Adrenal gland (tissue), 19 donors: Measurements from ENCODE around the gene GLRX. TPM values are rescaled to one million over a fixed set of nuclear protein-coding genes. Genes with fewer than 3 reads are reported as not detected.
"Not testable (repeated sequence)": the region's sequence is repeated elsewhere in the genome, so short reads cannot be mapped to it uniquely, and the experiment has no call there.

Source experiments
- DNase-seq, 7 donors: peaks; one replicate each; pipeline ENCODE4 v3.0.0-alpha.2; 2019 to 2020
- H3K27ac ChIP-seq, 5 donors: fragments of 200-600 bp; sonication (generic) in 4 of 5; 1 replicate in 3 of 5; 2 replicates in 2 of 5; pipeline versions ENCODE4 v1.5.1 to v1.8.0; 2016 to 2020; ENCODE audit warnings: mild to moderate bottlenecking in 1 of 5
- H3K27me3 ChIP-seq: fragments of 200-600 bp; 2 replicates; pipeline ENCODE4 v1.8.0; 2021
- H3K36me3 ChIP-seq, 2 donors: fragments of 200-600 bp; replicated peaks in 1 of 2; 1 replicate in 1 of 2; 2 replicates in 1 of 2; pipeline versions ENCODE4 v1.5.1 to v1.8.0; 2018 to 2022
- H3K4me1 ChIP-seq, 2 donors: fragments of 200-600 bp; replicated peaks in 1 of 2; 1 replicate in 1 of 2; 2 replicates in 1 of 2; pipeline versions ENCODE4 v1.5.1 to v1.8.0; 2018 to 2021
- H3K4me3 ChIP-seq, 4 donors: fragments of 200-600 bp; sonication (generic) in 3 of 4; one replicate each; pipeline ENCODE4 v1.5.1; 2016 to 2018
- H3K9me3 ChIP-seq, 3 donors: fragments of 200-600 bp; sonication (generic) in 1 of 3; replicated peaks in 1 of 3; 1 replicate in 2 of 3; 2 replicates in 1 of 3; pipeline versions ENCODE4 v1.5.1 to v1.8.0; 2016 to 2021
- POLR2A ChIP-seq, 2 donors: fragments of 450-650 bp; IDR thresholded peaks; one replicate each; pipeline ENCODE4 v1.6.1; 2017; ENCODE audit warnings: antibody characterized with exemption in 2 of 2, mild to moderate bottlenecking in 2 of 2, moderate library complexity in 1 of 2
- WGBS, 4 donors: extraction: QIAGEN DNeasy Blood & Tissue Kit in 2 of 4; methylation state at CpG; one replicate each; pipeline versions ENCODE4 v1.1.5 to v1.1.7; 2013 to 2017; 5-methylcytosine and 5-hydroxymethylcytosine counted together
- intact Hi-C, 2 donors: fragments of 100-400 bp; cut with DNase I; formaldehyde crosslinking; loops; one replicate each; pipeline versions ENCODE4 v1.14.1 to v1.15.0; 2022 to 2023
- long read RNA-seq, 10 donors: library from polyadenylated mRNA in 3 of 10; unstranded in 2 of 10; stranded (forward) in 1 of 10; transcript quantifications; one replicate each; pipeline ENCODE4 v2.0.0 and lab custom pipeline, GENCODE V29; 2021 to 2026
- polyA plus RNA-seq, 3 donors: library from polyadenylated mRNA; stranded (reverse); fragments of 200-250 nt in 2 of 3; fragments of 350-450 nt in 1 of 3; fragmentation: Illumina TruSeq in 1 of 3; extraction: RNeasy Lipid Tissue Mini Kit (QIAGEN cat#74804) in 1 of 3; gene quantifications; one replicate each; pipeline ENCODE4 v1.2.3, GENCODE V29; 2013 to 2014
- total RNA-seq, 9 donors: library from RNA; depleted of rRNA in 4 of 9; stranded (reverse); fragments of >200 nt in 4 of 9; fragments of 120-200 nt in 1 of 9; fragmentation: NEBNext Ultra II Directional in 1 of 9; extraction: Animal tissue kit (Norgen Biotek cat#: 25700) in 1 of 9; gene quantifications; one replicate each; pipeline versions ENCODE4 v1.1.0 to v1.2.4, GENCODE V29; 2013 to 2023
- TF ChIP-seq, protein P1 (sequence below), 6 experiments: fragments of 450-650 bp in 4 of 6; fragments of 200-600 bp in 2 of 6; sonication (generic) in 1 of 6; IDR thresholded peaks; 1 replicate in 5 of 6; 2 replicates in 1 of 6; pipeline versions ENCODE4 v1.5.1 to v1.8.0; 2016 to 2021; ENCODE audit warnings: antibody characterized with exemption in 6 of 6, mild to moderate bottlenecking in 2 of 6, moderate library complexity in 1 of 6
- donor health status: healthy with polysubstance abuse.
- donor health status: Bipolar disorder and iron deficiency.
- donor health status: DM: yes; HTN: yes; CAD: no.
- donor health status: DM: no; HTN: no; CAD: no.
- donor health status: DM: no; HTN: no; CAD: no.
- donor health status: DM: yes; HTN: yes; CAD: no.

The GLRX gene, protein sequence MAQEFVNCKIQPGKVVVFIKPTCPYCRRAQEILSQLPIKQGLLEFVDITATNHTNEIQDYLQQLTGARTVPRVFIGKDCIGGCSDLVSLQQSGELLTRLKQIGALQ
- total RNA-seq (100 to 1,000 TPM in 6 of 9 donors, 10 to 100 TPM in 3; 55.7 to 236 (median 131) TPM), polyA plus RNA-seq (100 to 1,000 TPM in 1 of 3 donors, 10 to 100 TPM in 2; 84.8 to 279 (median 85.2) TPM)
- long read RNA-seq, donor 1, transcript GLRX-201 (3 exons, 1,211 nt), result major isoform, 181 of 217 reads
- long read RNA-seq, donor 1, partial matches to known transcripts, result 24 of 217 reads
- long read RNA-seq, donor 1, other reads (novel, unspliced or antisense), result 5 of 217 reads
- long read RNA-seq, donor 2, transcript GLRX-201 (3 exons, 1,211 nt), result major isoform, 86 of 90 reads
- long read RNA-seq, donor 2, partial matches to known transcripts, result 0 of 90 reads
- long read RNA-seq, donor 2, other reads (novel, unspliced or antisense), result 0 of 90 reads
- long read RNA-seq, donor 3, transcript GLRX-201 (3 exons, 1,211 nt), result major isoform, 131 of 161 reads
- long read RNA-seq, donor 3, partial matches to known transcripts, result 23 of 161 reads
- long read RNA-seq, donor 3, other reads (novel, unspliced or antisense), result 0 of 161 reads
- long read RNA-seq, donor 4, transcript GLRX-201 (3 exons, 1,211 nt), result major isoform, 168 of 176 reads
- long read RNA-seq, donor 4, partial matches to known transcripts, result 1 of 176 reads
- long read RNA-seq, donor 4, other reads (novel, unspliced or antisense), result 4 of 176 reads
- long read RNA-seq, donor 5, transcript GLRX-201 (3 exons, 1,211 nt), result major isoform, 128 of 138 reads
- long read RNA-seq, donor 5, partial matches to known transcripts, result 0 of 138 reads
- long read RNA-seq, donor 5, other reads (novel, unspliced or antisense), result 10 of 138 reads
- long read RNA-seq, donor 6, transcript GLRX-201 (3 exons, 1,211 nt), result major isoform, 99 of 111 reads
- long read RNA-seq, donor 6, partial matches to known transcripts, result 0 of 111 reads
- long read RNA-seq, donor 6, other reads (novel, unspliced or antisense), result 8 of 111 reads
- long read RNA-seq, donor 7, transcript GLRX-201 (3 exons, 1,211 nt), result major isoform, 59 of 91 reads
- long read RNA-seq, donor 7, partial matches to known transcripts, result 28 of 91 reads
- long read RNA-seq, donor 7, other reads (novel, unspliced or antisense), result 0 of 91 reads
- long read RNA-seq, donor 8, transcript GLRX-204 (2 exons, 3,407 nt), result minor isoform, 6 of 178 reads
- long read RNA-seq, donor 8, transcript GLRX-201 (3 exons, 1,211 nt), result major isoform, 103 of 178 reads
- long read RNA-seq, donor 8, partial matches to known transcripts, result 66 of 178 reads
- long read RNA-seq, donor 8, other reads (novel, unspliced or antisense), result 0 of 178 reads
- long read RNA-seq, donor 9, transcript GLRX-201 (3 exons, 1,211 nt), result major isoform, 91 of 641 reads
- long read RNA-seq, donor 9, transcript GLRX-204 (2 exons, 3,407 nt), result minor isoform, 6 of 641 reads
- long read RNA-seq, donor 9, partial matches to known transcripts, result 471 of 641 reads
- long read RNA-seq, donor 9, other reads (novel, unspliced or antisense), result 72 of 641 reads
- long read RNA-seq, donor 10, transcript GLRX-201 (3 exons, 1,211 nt), result major isoform, 32 of 33 reads
- long read RNA-seq, donor 10, partial matches to known transcripts, result 0 of 33 reads
- long read RNA-seq, donor 10, other reads (novel, unspliced or antisense), result 0 of 33 reads

DNA sequence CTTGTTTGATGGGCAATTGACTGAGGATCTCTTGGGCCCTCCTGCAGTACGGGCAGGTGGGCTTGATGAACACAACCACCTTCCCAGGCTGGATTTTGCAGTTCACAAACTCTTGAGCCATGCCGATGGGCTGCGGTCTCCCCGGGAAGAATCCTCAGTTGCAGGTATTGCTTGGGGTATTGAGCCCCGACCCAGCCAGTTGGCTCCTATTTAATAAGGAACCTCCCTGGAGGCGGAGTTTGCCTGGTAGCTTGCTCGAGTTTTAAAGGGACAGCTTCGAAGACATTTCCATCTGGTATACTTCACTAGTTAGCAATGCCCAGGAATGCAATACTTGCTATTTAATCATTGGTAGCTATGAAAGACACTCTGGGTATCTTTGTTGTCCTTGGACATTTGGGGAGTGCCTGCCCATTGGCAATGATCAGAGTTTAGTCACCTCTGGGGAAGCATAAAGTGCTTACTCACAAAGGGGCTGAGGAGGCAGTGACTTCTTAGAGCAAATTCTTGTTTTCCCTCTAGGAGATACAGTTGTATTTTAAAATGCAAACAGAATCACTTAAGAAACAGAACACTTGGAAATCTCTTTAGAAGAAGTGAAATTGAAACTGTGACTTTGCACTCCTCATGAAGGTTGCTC is at the start of gene GLRX:
Gene GLRX, minus strand, starts transcription at position 185 of the 640 bp plus-strand sequence. Its CDS starts 64 bp downstream, at position 121.
- Histone ChIP-seq H3K4me3 (peak within 1 kb of the TSS; percentile 66 to 90 (median 72)), H3K27ac (peak within 1 kb of the TSS; percentile 70 to 97 (median 95)), H3K9me3 (no peaks in the 10 kb centered on the region), H3K27me3 (no peaks in the 10 kb centered on the region), H3K36me3 (no peaks in the 10 kb centered on the region), H3K4me1 (peaks cover 50 to 61% of the 10 kb centered on the region in 2 donors)
- intact Hi-C loops, result no loop called here
- WGBS, 4 donors, result 0 to 2% (median 0%) methylated on average over 6 to 8 of the region's 8 CpGs
- TF ChIP-seq, protein P1, sequence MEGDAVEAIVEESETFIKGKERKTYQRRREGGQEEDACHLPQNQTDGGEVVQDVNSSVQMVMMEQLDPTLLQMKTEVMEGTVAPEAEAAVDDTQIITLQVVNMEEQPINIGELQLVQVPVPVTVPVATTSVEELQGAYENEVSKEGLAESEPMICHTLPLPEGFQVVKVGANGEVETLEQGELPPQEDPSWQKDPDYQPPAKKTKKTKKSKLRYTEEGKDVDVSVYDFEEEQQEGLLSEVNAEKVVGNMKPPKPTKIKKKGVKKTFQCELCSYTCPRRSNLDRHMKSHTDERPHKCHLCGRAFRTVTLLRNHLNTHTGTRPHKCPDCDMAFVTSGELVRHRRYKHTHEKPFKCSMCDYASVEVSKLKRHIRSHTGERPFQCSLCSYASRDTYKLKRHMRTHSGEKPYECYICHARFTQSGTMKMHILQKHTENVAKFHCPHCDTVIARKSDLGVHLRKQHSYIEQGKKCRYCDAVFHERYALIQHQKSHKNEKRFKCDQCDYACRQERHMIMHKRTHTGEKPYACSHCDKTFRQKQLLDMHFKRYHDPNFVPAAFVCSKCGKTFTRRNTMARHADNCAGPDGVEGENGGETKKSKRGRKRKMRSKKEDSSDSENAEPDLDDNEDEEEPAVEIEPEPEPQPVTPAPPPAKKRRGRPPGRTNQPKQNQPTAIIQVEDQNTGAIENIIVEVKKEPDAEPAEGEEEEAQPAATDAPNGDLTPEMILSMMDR (IDR thresholded peaks at IDR 0.05), result no peak
- peak; percentile 79 to 81 for TF ChIP-seq POLR2A (IDR thresholded peaks at IDR 0.05)
- peak; percentile 73 to 88 (median 84) for DNase-seq

DNA sequence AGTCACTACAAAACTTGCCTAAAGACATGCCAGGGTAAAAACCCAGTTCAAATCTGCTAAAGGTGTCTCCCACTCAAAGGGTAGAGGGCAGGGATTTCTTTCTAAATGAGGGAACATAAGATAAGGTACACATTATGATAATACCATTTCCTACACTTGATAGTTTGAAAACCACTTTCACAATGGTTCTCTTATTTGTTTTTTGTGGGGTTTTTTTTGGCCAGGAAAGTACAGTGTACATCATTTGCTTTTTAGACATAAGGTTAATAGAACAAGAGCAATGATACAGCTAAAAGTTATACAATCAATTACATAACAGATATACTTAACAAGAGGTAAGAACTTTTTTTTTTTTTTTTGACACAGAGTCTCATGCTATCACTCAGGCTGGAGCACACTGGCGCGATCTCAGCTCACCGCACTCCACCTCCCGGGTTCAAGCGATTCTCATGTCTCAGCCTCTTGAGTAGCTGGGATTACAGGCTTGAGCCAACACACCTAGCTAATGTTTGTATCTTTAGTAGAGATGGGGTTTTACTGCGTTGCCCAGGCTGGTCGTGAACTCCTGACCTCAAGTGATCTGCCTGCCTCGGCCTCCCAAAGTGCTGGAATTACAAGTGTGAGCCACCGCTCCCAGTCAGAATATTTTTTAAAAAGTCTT is 48.8 kb upstream of the GLRX start:
- Histone ChIP-seq H3K27ac (peak overlapping the region in 1 of 5 donors; percentile 67), H3K9me3 (no peaks in the 10 kb centered on the region), H3K27me3 (no peaks in the 10 kb centered on the region), H3K36me3 (no peaks in the 10 kb centered on the region), H3K4me3 (no peak overlapping the region), H3K4me1 (no peaks in the 10 kb centered on the region)
- DNase-seq, result no peak
- 95 to 98% (median 96%) methylated on average over 9 of the region's 9 CpGs for WGBS, 4 donors
- intact Hi-C loops, result no loop called here
- TF ChIP-seq, protein P1 (IDR thresholded peaks at IDR 0.05), result no peak
- no peak for TF ChIP-seq POLR2A (IDR thresholded peaks at IDR 0.05)

DNA sequence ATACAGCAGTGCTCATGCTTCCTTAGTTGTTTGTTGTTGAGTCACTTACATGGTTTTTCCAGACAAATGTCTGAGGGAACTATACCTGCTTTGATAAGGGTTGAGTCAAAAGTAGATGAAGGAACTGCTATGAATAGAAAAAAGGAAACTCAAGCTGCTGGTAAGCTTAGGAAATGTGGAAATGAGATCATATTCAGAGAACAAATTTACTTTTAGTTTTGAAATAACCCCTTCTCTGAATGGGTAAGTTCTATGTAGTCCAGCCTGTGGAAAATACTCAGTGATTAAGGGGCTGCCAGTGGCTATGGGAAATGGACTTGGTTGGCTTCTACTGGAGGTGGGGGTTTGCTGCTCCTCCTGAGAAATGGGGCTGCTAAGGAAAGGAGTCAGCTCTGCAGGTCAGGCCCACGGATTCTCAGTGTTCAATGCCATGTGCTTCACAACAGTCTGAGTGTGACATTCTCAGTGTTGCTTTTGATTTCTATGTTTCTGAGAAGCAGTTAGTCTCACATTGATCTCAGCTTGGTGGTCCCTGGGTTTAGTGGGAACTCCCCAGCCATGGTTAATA is 47.7 kb upstream of the GLRX start:
- WGBS, 4 donors, result 42 to 59% (median 58%) methylated on average over 1 of the region's 1 CpG
- Histone ChIP-seq H3K4me1 (no peaks in the 10 kb centered on the region), H3K27me3 (no peaks in the 10 kb centered on the region), H3K27ac (peak overlapping the region in 4 of 5 donors; percentile 11 to 67 (median 30)), H3K36me3 (no peaks in the 10 kb centered on the region), H3K4me3 (no peak overlapping the region), H3K9me3 (no peaks in the 10 kb centered on the region)
- TF ChIP-seq, protein P1 (IDR thresholded peaks at IDR 0.05), result no peak
- TF ChIP-seq POLR2A (IDR thresholded peaks at IDR 0.05), result no peak
- intact Hi-C loops, result no loop called here
- no peak for DNase-seq

DNA sequence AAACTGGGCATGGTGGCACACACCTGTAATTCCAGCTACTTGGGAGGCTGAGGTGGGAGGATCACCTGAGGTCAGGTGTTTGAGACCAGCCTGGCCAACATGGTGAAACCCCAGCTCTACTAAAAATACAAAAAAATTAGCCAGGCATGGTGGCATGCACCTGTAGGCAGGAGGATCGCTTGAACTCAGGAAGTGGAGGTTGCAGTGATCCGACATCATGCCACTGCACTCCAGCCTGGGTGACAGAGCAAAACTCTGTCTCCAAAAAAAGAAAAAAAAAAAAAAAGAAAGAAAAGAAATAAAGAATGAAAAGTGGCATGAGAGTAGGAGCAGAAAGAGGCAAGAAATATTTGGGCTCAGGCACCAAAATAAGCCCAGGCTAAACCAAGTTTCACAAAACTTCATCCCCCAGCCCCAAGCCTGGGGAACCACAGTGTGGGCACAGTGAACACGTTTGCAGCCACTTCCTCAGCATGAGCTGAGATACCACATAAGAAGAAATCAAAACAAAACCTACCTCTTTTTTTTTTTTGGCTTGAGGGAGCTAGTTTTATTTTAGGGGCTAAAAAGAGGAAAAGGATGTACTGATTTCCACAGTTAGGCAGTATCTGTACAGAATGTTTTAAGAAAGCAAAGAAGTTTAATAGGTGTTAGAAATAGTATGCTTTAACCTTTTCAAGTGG is 46.8 kb upstream of the GLRX start:
- DNase-seq, H3K4me1 ChIP-seq, H3K27ac ChIP-seq, H3K36me3 ChIP-seq, H3K9me3 ChIP-seq, H3K4me3 ChIP-seq, H3K27me3 ChIP-seq, intact Hi-C loops: not testable (repeated sequence)
- WGBS, 4 donors, result 56 to 67% (median 59%) methylated on average over 3 of the region's 3 CpGs
